Mesenchymal stem cell (in vitro differentiated cells and primary cell): ENCODE results near the gene ALG14.

Experiments used
- DNase-seq: peaks from one replicate; pipeline ENCODE4 v3.0.0-alpha.2; 2013
- H2AFZ ChIP-seq: one replicate; pipeline ENCODE4 v1.6.1; 2013; ENCODE audit warnings: low read depth, mild to moderate bottlenecking, control low read depth, inconsistent platforms, low read length, moderate library complexity
- H2AK5ac ChIP-seq: 2 replicates; pipeline ENCODE4 v1.6.1; 2013; ENCODE audit warnings: low read length, moderate library complexity, mild to moderate bottlenecking, inconsistent platforms; ENCODE audit not compliant: severe bottlenecking
- H2BK120ac ChIP-seq: one replicate; pipeline ENCODE4 v1.6.1; 2013; ENCODE audit warnings: low read depth, mild to moderate bottlenecking, inconsistent platforms, low read length, moderate library complexity
- H2BK12ac ChIP-seq, 2 experiments: one replicate each; pipeline ENCODE4 v1.6.1; 2013; ENCODE audit warnings: inconsistent platforms in 2 of 2, low read length in 2 of 2, mild to moderate bottlenecking in 2 of 2, moderate library complexity in 2 of 2, control low read depth in 1 of 2
- H2BK15ac ChIP-seq: one replicate; pipeline ENCODE4 v1.6.1; 2013; ENCODE audit warnings: mild to moderate bottlenecking, low read depth, inconsistent platforms; ENCODE audit not compliant: poor library complexity, severe bottlenecking
- H2BK5ac ChIP-seq: 2 replicates; pipeline ENCODE4 v1.6.1; 2013; ENCODE audit warnings: low read depth, mild to moderate bottlenecking, low read length, control low read depth, inconsistent platforms; ENCODE audit not compliant: poor library complexity, severe bottlenecking
- H3K14ac ChIP-seq, 2 experiments: one replicate each; pipeline ENCODE4 v1.6.1; 2013; ENCODE audit warnings: inconsistent platforms in 2 of 2, low read length in 2 of 2, control low read depth in 1 of 2, mild to moderate bottlenecking in 1 of 2, moderate library complexity in 1 of 2
- H3K18ac ChIP-seq, 2 experiments: one replicate each; pipeline ENCODE4 v1.6.1; 2013; ENCODE audit warnings: inconsistent platforms in 2 of 2, low read length in 2 of 2, control low read depth in 1 of 2, low read depth in 1 of 2, mild to moderate bottlenecking in 1 of 2
- H3K23ac ChIP-seq, 2 experiments: one replicate each; pipeline ENCODE4 v1.6.1; 2013; ENCODE audit warnings: inconsistent platforms in 2 of 2, low read length in 2 of 2, mild to moderate bottlenecking in 2 of 2, moderate library complexity in 2 of 2, control low read depth in 1 of 2
- H3K27ac ChIP-seq: 2 replicates; pipeline ENCODE4 v1.5.1; 2013; ENCODE audit warnings: mild to moderate bottlenecking, moderate library complexity, low read length, control low read depth, inconsistent platforms; ENCODE audit not compliant: poor library complexity, severe bottlenecking
- H3K27me3 ChIP-seq, 2 experiments: 2 replicates each; pipeline versions ENCODE4 v1.6.1 to v1.7.0; 2013; ENCODE audit warnings: low read length in 2 of 2, mild to moderate bottlenecking in 2 of 2, moderate library complexity in 2 of 2, control low read depth in 1 of 2, inconsistent platforms in 1 of 2; ENCODE audit not compliant: control insufficient read depth in 1 of 2, insufficient read depth in 1 of 2
- H3K36me3 ChIP-seq, 2 experiments: 2 replicates each; pipeline versions ENCODE4 v1.6.1 to v1.7.0; 2013; ENCODE audit warnings: low read length in 2 of 2, control low read depth in 1 of 2, inconsistent platforms in 1 of 2, low read depth in 1 of 2, mild to moderate bottlenecking in 1 of 2; ENCODE audit not compliant: insufficient read depth in 2 of 2, control insufficient read depth in 1 of 2
- H3K4ac ChIP-seq, 2 experiments: one replicate each; pipeline ENCODE4 v1.6.1; 2013; ENCODE audit warnings: inconsistent platforms in 2 of 2, low read length in 2 of 2, mild to moderate bottlenecking in 2 of 2, moderate library complexity in 2 of 2, control low read depth in 1 of 2, low read depth in 1 of 2
- H3K4me1 ChIP-seq: 2 replicates; pipeline ENCODE4 v1.6.1; 2013; ENCODE audit warnings: low read depth, low read length, control low read depth; ENCODE audit not compliant: control insufficient read depth, insufficient read depth
- H3K4me2 ChIP-seq: 2 replicates; pipeline ENCODE4 v1.6.1; 2013; ENCODE audit warnings: low read length, mild to moderate bottlenecking, inconsistent platforms; ENCODE audit not compliant: poor library complexity, severe bottlenecking
- H3K4me3 ChIP-seq, 2 experiments: 2 replicates each; pipeline versions ENCODE4 v1.5.1 to v1.7.0; 2013; ENCODE audit warnings: low read length in 2 of 2, mild to moderate bottlenecking in 2 of 2, control low read depth in 1 of 2, low read depth in 1 of 2; ENCODE audit not compliant: insufficient read depth in 1 of 2
- H3K79me1 ChIP-seq: replicated peaks from 2 replicates; pipeline ENCODE4 v1.6.1; 2013; ENCODE audit warnings: mild to moderate bottlenecking, control low read depth, low read length, inconsistent platforms; ENCODE audit not compliant: poor library complexity, severe bottlenecking
- H3K9ac ChIP-seq: 2 replicates; pipeline ENCODE4 v1.7.0; 2013; ENCODE audit warnings: mild to moderate bottlenecking, low read length, moderate library complexity
- H3K9me3 ChIP-seq: 2 replicates; pipeline ENCODE4 v1.7.0; 2013; ENCODE audit warnings: mild to moderate bottlenecking, low read length; ENCODE audit not compliant: control insufficient read depth
- H4K8ac ChIP-seq: one replicate; pipeline ENCODE4 v1.6.1; 2013; ENCODE audit warnings: inconsistent platforms, mild to moderate bottlenecking, low read length, moderate library complexity
- H4K91ac ChIP-seq: one replicate; pipeline ENCODE4 v1.6.1; 2013; ENCODE audit warnings: mild to moderate bottlenecking, low read length, inconsistent platforms
- WGBS: methylation state at CpG from one replicate; pipeline ENCODE4 v1.1.7; 2013; ENCODE audit warnings: mixed read lengths; 5-methylcytosine and 5-hydroxymethylcytosine counted together

Gene ALG14

GRCh38 chr1:94951046-94951445, 121.7 kb downstream of the ALG14 start:
- 90% methylated on average over 2 of the region's 2 CpGs for WGBS
- H3K79me1 ChIP-seq = no peaks in the 10 kb centered on the region
- no peak for DNase-seq
- no peaks in the 10 kb centered on the region for H3K9me3 ChIP-seq
- H3K4ac ChIP-seq = no peak overlapping the region
- peaks cover 4% of the 10 kb centered on the region for H3K4me1 ChIP-seq
- H3K14ac ChIP-seq = no peak overlapping the region
- no peak overlapping the region for H3K4me2 ChIP-seq
- no peak overlapping the region for H4K8ac ChIP-seq
- no peak overlapping the region for H2BK15ac ChIP-seq
- no peak overlapping the region for H3K18ac ChIP-seq
- H4K91ac ChIP-seq = no peak overlapping the region
- no peak overlapping the region for H3K27ac ChIP-seq
- H2AK5ac ChIP-seq = no peak overlapping the region
- no peak overlapping the region for H3K4me3 ChIP-seq
- H2BK5ac ChIP-seq = no peak overlapping the region
- no peaks in the 10 kb centered on the region for H3K36me3 ChIP-seq
- no peaks in the 10 kb centered on the region for H3K27me3 ChIP-seq
- H2BK120ac ChIP-seq = peak overlapping the region; percentile 13
- no peak overlapping the region for H2BK12ac ChIP-seq
- H3K23ac ChIP-seq = no peak overlapping the region
- no peak overlapping the region for H3K9ac ChIP-seq
- H2AFZ ChIP-seq = no peak overlapping the region

- 40% methylated on average over 3 of the region's 4 CpGs for WGBS
Measured at GRCh38 chr1:94949681-94950661, 122.8 kb downstream of the ALG14 start.

GRCh38 chr1:94947437-94947836, 125.3 kb downstream of the ALG14 start:
- peak; percentile 78 for DNase-seq
- Histone ChIP-seq H4K91ac (no peak overlapping the region), H3K14ac (no peak overlapping the region), H4K8ac (no peak overlapping the region), H3K4me1 (peaks cover 4% of the 10 kb centered on the region), H2BK120ac (no peak overlapping the region), H2BK5ac (no peak overlapping the region), H3K4me2 (no peak overlapping the region), H2BK12ac (no peak overlapping the region), H3K4me3 (no peak overlapping the region), H3K23ac (no peak overlapping the region), H3K18ac (no peak overlapping the region), H3K9me3 (no peaks in the 10 kb centered on the region), H3K4ac (no peak overlapping the region), H3K27me3 (no peaks in the 10 kb centered on the region), H2AK5ac (no peak overlapping the region), H3K36me3 (no peaks in the 10 kb centered on the region), H3K79me1 (no peaks in the 10 kb centered on the region), H3K9ac (peak overlapping the region; percentile 31), H2BK15ac (no peak overlapping the region), H2AFZ (no peak overlapping the region), H3K27ac (peak overlapping the region; percentile 77)
- WGBS = no CpG with 5 or more reads among the region's 1 CpG

More at GRCh38 chr1:94949681-94950661, 122.8 kb downstream of the ALG14 start:
- H3K4me3 ChIP-seq = no peak overlapping the region
- no peaks in the 10 kb centered on the region for H3K27me3 ChIP-seq
- H4K91ac ChIP-seq = no peak overlapping the region
- H2BK12ac ChIP-seq = peak overlapping the region in 1 of 2 experiments; percentile 64
- peak overlapping the region in 1 of 2 experiments; percentile 76 for H3K4ac ChIP-seq
- H3K14ac ChIP-seq = no peak overlapping the region
- H3K9me3 ChIP-seq = no peaks in the 10 kb centered on the region
- H2BK5ac ChIP-seq = no peak overlapping the region
- H3K18ac ChIP-seq = peak overlapping the region; percentile 30 to 44
- peaks cover 4% of the 10 kb centered on the region for H3K4me1 ChIP-seq
- peak overlapping the region; percentile 75 for H2AK5ac ChIP-seq
- no peak overlapping the region for H3K9ac ChIP-seq
- H2BK15ac ChIP-seq = no peak overlapping the region
- no peak overlapping the region for H2BK120ac ChIP-seq
- no peaks in the 10 kb centered on the region for H3K79me1 ChIP-seq
- peak; percentile 56 for DNase-seq
- no peak overlapping the region for H2AFZ ChIP-seq
- no peak overlapping the region for H3K27ac ChIP-seq
- no peaks in the 10 kb centered on the region for H3K36me3 ChIP-seq
- H4K8ac ChIP-seq = no peak overlapping the region
- no peak overlapping the region for H3K23ac ChIP-seq
- no peak overlapping the region for H3K4me2 ChIP-seq

GRCh38 chr1:94946886-94947285, 125.9 kb downstream of the ALG14 start:
- no peak overlapping the region for H4K91ac ChIP-seq
- H3K4me2 ChIP-seq = no peak overlapping the region
- H2AFZ ChIP-seq = no peak overlapping the region
- H3K4me1 ChIP-seq = peaks cover 4% of the 10 kb centered on the region
- H2BK15ac ChIP-seq = no peak overlapping the region
- DNase-seq = no peak
- peak overlapping the region in 1 of 2 experiments; percentile 31 for H2BK12ac ChIP-seq
- H3K18ac ChIP-seq = peak overlapping the region in 1 of 2 experiments; percentile 71
- no peaks in the 10 kb centered on the region for H3K36me3 ChIP-seq
- no peak overlapping the region for H3K4me3 ChIP-seq
- H3K23ac ChIP-seq = no peak overlapping the region
- H4K8ac ChIP-seq = no peak overlapping the region
- H2BK120ac ChIP-seq = no peak overlapping the region
- peak overlapping the region; percentile 77 for H3K27ac ChIP-seq
- H3K9me3 ChIP-seq = no peaks in the 10 kb centered on the region
- no peak overlapping the region for H3K14ac ChIP-seq
- H3K79me1 ChIP-seq = no peaks in the 10 kb centered on the region
- H3K27me3 ChIP-seq = no peaks in the 10 kb centered on the region
- H3K9ac ChIP-seq = peak overlapping the region; percentile 31
- peak overlapping the region; percentile 68 for H2AK5ac ChIP-seq
- WGBS = 26% methylated on average over 3 of the region's 3 CpGs
- H2BK5ac ChIP-seq = no peak overlapping the region
- no peak overlapping the region for H3K4ac ChIP-seq
